NCI-H2171 treated with DMSO at 0.1 percent for 48 hours (cell line): Measurements from ENCODE around the gene USP40.

Source experiments
- DNase-seq: peaks from one replicate; lab custom pipeline; 2025; lab: John Stamatoyannopoulos, UW

The USP40 gene

DNA sequence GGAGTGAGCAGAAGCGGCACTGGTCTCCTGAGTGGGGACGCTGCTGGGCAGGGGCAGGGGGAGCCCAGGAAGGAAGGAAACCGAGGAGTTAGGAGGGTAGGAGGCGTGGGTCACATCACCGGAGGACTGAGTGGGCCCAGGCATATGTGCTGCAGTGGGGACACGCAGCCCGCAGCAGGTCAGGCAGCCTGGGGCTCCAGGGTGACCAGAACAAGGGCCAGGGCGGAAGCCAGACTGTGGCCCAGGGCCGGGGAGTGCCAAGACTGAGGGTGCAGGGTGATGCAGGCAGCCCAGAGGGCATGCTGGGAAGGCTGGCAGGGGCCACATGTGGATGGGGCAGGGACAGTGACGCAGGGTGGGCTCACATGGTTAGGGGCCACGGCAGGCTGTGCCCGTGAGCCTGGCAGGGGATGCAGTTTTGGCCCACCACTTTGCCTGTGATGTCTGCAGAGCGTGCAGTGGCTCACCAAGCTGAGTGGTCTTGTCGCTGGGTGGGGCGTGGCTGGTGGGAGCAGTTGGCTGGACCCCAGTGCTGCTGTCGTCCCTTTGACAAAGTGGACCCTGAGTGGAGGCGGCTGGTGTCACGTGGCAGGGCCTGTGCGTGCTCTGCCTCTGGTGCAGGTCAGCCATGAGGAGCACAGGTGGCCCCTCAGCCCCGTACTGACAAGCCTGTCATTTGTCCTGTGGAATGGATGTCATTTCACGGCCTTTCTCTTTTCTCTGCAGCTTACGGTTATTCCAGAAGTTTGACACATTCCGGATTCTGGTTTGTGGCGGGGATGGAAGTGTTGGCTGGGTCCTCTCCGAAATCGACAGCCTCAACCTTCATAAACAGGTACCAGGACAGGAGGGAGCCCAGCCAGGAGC, 125.2 kb downstream of the USP40 start:
- DNase-seq = no peak

DNA sequence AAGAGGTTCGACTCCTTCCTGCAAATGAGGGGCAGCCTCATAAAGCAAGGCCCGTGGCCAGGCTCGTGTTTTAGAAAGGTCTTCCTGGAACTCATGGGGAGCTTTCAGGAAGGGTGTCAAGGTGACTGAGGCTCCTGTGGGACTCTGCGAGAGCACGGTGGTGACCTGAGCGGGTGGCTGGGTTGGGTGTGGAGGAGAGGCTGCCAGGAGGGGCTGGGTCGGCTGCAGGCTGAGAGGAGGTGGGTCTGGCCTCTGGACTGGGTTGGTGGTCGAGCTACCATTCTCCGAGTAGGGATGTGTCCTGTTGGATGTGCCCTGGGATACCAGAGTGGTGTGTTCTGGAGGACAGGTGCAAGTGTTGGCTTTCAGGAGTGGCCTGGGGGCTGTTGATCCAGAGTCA, 125.9 kb downstream of the USP40 start:
- no peak for DNase-seq

DNA sequence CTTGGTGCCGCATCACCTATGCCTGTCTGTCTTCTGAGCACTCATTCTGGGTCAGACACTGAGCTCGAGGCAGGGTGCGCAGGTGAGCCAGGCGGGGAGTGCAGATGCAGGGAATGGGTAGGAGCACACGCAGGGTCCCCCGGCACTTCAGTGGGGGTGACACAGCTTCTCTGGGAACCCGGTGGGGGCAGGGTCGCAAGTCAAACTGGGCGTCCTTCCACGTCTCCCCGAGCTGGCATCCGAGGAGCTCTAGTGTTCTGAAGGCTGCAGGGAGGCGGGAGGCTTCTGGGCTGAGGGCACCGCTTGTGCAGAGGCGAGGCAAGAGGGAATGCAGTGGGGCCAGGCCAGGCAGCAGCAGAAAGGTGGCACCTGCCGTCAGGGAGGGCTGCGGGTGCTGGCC, 126.3 kb downstream of the USP40 start:
- DNase-seq = no peak

DNA sequence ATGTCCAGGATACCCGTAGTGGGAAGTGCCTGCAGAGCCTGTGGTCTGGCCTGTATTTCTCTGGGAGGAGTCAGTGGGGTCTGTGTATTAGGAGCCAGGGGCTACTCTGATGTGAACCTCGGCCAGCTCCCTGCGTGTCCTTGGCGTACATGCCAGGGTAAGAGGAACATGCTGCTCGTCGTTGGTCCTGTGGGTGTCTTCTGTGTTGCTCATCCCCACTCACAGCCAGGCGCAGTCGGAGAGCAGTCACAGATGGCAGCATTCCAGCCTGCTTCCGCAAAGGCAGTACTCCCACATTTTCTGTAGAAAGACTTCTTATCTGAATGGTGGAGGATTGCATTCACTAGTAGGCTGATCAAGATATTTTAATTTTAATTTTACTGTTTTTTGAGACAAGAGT, 127.4 kb downstream of the USP40 start:
- no peak for DNase-seq

DNA sequence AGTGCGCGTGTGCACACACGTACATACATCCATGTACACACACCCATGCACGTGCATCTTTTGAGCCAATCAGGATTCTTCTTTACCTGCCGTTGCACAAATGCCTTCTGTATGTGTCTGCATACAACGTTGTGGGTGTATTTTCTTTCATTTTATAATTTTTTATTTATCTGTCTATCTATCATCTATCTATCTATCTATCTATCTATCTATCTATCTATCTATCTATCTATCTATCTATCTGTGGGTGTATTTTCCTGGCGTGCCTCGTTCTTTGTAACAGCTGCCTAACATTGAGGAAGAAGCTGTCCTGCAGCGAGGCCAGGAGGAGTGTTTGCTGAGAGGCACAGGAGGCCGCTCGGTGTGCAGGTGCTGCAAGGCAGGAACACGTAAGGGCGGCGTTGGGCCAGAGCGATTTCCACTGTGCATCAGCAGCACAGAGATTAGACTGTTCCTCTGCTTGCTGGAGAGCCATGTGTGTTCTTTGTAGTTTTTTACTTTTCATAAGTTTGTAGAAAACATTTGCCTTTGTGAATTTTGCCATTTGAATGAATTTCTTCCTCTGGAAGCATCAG, 127.9 kb downstream of the USP40 start:
- DNase-seq = no peak

DNA sequence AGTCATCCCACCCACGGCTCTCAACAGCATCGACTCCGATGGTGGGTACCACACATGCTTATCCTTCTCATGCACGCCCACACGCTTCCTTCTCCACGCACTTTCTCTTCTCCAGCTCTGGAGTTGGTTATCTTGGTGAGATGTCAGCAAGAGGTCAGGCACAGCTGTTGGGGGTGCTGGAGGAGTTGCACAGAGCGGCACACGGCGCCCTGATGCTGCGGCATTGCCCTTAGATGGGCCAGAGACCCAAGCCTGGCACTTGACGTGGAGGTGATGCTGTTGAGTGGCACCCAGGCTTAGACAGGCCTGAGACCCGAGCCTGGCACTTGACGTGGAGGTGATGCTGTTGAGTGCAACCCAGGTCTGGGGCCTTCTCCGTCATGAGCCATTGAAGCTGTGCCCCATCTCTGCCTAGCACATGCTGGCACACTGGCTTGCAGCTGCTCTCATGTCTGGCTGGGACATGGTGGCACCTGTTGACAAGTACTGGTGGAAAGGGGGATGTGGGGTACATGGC, 129.1 kb downstream of the USP40 start:
- no peak for DNase-seq

DNA sequence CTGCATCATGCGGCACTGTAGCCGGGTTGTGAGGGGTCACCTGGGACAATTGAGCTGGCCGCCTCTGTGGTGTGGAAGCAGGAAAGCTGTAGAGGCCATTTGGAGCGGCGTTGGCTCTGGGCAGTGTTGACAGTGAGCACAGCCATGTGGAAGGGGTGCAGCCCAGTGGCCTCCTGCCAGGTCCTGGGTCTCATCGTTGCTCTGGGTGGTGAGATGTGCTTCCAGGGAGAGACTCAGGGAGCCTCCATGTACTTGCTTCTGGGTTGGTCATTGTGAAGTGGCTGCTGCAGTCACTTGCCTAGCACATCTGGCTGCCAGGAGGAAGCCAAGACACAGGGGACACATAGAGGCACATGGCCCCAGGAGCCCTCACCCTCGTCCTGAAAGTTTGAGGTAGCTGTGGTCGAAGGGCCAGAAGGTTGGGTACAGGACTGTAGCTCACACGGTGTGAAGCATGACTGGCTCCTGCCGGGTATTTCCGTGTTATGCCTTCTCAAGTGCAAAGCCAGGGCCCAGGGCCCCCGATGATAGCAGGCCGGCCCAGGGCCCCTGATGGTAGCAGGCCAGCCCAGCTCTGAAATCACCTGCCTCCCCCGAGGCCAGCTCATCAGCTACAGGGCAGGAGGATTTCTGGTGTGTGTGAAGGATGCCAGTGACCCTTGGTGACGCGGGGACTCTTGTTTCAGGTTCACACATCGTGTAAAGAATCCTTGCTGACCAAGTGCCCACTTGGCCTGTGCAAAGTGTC, 129.7 kb downstream of the USP40 start:
- DNase-seq = no peak

DNA sequence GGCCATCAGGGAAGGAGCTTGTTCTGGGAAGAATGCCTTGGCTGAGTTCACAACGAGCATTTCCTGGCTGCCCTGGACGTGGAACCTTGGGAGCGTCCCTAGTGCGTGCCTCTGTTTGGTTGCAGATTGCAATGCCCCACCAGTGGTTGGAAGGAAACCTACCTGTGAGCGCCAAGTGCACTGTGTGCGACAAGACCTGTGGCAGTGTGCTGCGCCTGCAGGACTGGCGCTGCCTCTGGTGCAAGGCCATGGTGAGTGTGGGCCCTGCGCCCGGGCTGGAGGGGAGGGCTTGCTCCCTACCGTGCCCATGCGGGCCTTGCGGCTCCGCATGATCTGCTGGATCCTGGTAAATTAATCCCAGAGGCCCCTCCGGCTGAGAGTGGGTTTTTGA, 130.4 kb downstream of the USP40 start:
- no peak for DNase-seq

DNA sequence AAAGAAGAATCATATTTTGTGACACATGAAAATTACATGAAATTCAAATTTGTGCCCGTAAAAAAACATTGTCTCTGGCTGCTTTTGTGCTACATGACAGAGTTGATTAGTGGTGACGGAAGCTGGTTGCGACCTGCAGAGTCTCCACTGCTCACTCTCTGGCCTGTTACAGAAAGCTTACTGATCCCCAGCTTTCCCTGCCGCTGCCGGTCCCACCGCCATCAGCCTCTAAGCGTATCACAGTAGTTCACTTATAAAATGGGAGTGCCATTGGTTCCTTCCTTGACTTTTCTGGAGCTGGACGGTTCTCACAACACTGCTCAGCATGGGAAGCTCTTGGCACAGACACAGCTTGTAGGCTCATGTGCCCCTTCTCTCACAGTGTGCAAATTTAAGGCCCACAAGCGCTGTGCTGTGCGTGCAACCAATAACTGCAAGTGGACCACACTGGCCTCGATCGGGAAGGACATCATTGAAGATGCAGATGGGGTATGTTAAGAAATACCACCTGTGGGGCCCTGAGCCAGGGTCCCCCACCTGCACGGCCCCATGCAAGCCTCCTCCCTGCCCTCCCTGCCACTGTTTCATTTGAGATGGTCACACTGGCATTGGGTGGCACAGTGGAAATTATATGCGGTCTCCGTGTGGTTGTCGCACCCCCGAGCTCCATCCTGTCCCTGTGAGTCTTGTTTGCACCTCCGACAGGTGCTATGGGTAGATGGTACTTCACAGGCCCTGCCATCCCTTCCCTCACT, 131.0 kb downstream of the USP40 start:
- DNase-seq = no peak

DNA sequence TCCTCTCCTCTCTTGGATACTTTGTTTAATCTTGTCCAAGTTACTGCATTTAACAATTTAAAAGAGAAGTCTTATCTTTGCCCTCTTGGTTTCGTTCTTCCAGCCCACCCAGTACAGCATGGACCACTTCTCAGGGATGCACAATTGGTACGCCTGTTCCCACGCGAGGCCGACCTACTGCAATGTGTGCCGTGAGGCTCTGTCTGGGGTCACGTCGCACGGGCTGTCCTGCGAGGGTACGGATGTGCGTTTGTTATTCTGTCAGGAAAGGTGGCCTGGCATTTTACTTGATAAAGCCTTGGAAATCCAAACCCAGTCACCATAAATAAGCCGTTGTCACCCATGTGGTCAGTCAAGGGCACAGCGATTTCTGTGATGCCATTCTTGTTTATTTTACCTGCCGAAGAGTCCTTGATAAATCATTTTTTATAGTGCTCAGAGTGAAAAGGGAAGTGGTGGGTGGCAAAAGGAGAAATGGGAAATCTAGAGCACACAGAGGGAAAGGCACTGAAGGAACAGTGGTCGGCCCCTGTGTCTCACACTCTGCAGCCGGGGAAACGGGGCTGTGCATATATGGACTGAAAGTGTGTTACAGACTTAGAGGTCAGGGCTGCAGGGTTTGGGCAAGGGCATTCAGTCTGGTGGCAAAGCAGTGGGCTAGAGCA, 131.8 kb downstream of the USP40 start:
- DNase-seq = no peak

DNA sequence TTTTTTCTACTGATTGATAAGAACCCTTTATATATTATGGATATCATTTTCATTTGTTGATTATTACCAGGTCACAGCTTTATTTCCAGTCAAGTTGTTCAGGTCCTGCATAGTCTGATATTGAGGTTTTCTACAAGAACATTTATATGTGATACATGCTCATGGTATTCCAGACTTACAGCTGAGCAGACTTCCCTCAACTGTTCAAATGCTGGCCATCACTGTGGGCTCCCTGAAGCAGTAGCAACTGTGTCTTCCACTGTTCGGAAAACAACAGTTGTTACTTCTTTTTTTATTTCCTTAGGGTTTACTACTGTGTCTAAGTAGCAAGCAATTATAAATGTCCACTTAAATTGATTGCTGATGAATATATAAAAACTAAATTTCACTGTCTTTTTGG, 132.8 kb downstream of the USP40 start:
- DNase-seq = no peak

DNA sequence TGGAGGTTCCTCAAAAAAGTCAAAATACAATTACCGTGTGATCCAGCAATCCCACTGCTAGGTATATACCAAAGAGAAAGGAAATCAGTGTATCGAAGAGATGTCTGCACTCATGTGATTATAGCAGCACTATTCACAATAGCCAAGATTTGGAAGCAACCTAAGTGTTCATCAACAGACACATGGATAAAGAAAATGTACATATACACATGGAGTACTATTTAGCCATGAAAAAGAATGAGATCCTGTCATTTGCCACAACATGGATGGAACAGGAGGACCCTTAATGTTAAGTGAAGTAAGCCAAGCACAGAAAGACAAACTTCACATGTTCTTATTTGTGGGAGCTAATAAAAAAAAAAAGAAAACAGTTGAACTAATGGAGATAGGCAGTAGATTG, 133.6 kb downstream of the USP40 start:
- DNase-seq = no peak

DNA sequence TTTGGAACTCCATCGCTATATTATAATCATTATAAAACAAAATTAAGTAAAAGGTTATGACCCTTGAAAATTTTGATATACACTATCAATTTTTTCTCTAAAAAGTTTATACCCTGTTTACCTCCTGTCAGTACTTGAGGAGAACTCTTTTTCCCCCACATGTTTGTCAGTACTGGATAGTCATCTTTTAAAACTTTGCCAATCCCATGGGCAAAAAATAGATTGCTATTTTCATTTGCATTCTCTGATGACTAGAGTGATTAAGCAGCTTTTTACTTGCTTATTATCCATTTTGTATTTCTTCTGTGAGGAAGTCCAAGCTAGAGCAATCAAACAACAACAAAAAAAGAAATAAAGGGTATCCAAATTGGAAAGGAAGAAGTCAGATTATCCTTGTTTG, 135.9 kb downstream of the USP40 start:
- DNase-seq = no peak

DNA sequence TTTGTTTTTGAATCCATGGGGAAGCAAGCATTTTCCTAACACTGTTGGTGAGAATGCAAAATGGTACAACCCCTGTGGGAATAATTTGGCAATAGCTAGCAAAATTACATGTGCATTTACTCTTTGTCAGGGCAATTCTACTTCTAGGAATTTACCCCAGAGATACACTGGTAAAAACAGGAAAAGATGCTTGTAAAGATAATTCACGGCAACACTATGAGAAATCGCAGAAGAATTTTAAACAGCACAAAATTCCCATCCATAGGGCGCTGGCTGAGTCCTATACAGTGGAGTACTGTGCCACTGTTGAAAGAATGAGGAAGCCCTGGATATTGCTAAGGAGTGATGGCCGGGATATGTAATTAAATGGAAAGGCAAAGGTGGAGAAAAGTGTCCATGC, 136.5 kb downstream of the USP40 start:
- no peak for DNase-seq

DNA sequence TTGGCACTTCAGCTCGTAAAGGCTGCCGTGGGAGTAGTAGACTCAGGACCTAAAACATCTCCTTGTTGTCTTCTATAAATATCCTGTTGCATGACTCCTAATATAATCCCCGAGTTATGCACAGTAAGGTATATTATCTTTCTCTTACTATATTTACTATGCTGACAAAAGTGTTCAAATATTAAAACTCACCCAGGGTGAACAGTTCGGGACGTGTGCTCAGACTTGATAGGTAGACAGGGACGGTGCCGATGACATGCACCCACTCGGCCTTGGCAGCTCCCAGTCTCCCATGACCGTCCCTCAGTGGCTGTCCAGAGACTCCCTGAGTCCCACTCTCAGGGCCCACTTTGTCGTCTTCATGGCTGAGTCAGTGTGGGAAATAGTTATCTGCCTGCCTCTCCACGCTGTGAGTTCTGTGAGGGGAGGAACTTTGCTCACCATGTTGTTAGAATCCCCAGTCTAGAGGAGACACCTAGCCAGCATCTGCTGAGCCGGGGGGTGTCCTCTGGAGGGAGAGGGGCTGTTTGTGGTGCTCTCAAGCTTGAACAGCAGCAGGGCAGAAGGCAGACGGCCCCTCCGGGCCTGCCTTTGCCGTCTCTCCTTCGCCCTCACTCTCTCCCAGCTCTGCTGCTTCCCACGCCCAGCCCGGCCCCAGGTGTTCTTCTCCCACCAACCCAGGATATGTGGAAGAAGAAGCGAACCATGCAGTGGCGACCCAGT, 137.2 kb downstream of the USP40 start:
- DNase-seq = no peak

DNA sequence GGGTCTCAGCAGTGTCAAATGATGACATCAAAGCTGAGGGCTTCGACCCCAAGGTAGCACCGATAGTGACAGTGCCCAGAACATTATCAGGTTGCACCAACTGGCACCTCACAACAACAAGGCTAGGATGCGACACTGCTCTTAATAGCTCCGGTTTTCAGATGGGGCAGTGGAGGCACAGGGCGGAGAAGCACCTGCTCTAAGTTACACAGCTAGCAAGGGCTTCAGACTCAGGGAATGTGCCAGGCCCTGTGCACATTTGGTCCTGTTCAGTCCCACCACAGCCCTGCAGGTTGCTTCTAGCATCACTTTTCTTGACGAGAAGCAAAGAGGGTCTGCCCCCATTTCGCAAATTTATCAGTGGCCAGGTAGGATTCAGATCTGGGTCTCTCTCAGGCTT, 138.1 kb downstream of the USP40 start:
- DNase-seq = no peak

DNA sequence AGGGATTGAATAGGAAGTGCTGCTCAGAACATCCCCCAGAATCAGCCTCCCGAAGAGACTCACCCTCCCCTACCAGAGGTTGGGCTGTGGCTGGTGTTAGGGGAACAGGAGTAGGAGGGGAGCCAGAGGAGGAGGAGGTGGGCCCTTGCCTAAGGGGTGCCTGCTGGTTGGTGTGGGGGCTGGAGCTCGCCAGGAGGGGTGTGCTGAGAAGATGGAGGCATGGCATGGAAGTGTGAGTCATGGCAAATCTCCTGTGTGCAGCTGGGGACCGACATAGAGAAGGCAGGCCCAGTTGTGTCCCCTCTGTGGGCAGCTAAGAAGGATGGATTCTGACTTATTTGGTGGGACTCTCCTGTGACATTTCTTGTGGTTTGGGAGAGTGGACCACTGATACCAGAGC, 138.6 kb downstream of the USP40 start:
- no peak for DNase-seq

DNA sequence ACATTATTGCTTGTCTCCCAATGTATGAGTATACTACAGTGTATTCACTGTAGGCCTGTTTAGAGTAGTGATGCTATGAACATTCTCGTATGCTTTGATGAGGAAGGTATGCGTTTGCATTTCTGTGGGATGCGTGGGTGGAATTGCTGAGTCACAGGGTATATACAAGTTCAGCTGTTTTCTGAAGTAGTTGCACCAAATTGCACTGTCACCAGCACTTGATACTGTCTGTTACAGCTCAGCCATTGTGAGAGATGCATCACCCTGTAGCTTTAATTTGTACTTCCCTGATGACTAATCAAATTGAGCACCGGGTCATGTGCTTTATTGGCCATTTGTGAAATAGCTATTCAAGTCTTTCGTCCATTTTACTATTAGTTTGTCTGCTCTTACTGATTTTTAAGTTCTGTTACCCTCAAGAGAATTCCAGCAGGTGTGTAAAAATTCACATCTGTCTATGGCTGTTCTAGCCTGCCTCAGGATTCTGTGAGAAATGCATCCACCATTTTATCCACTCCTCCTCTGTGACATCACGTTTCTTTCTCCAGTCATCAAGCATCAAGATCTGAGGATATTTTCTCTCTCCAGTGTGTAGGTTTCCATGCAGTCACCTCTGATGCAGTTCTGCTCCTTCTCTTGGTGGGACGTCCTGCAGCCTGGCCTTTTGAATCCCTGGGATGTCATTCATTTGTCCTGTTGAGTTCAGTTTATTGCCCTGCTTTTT, 139.8 kb downstream of the USP40 start:
- no peak for DNase-seq
